NCI-H526 treated with DMSO at 0.1 percent for 48 hours (cell line): ENCODE measurements around the gene MCRIP1.

ENCODE experiments used
- DNase-seq: peaks from one replicate; lab custom pipeline; 2025; lab: John Stamatoyannopoulos, UW

The MCRIP1 gene

GRCh38 chr17:81819708-81820107 is 13.4 kb downstream of the MCRIP1 start:
- DNase-seq = no peak

- no peak for DNase-seq
Observed at GRCh38 chr17:81817758-81818147, 15.3 kb downstream of the MCRIP1 start.

- DNase-seq = no peak
Observed at GRCh38 chr17:81815646-81815986, 17.5 kb downstream of the MCRIP1 start.

GRCh38 chr17:81814748-81815645 is 18.1 kb downstream of the MCRIP1 start:
- peak; percentile 11 for DNase-seq

- DNase-seq = no peak
Observed at GRCh38 chr17:81813861-81814683, 19.0 kb downstream of the MCRIP1 start.

GRCh38 chr17:81813371-81813684 is 19.8 kb downstream of the MCRIP1 start:
- DNase-seq = no peak

GRCh38 chr17:81812571-81813370 is 20.3 kb downstream of the MCRIP1 start:
- DNase-seq = no peak

- no peak for DNase-seq
Observed at GRCh38 chr17:81811705-81812570, 21.2 kb downstream of the MCRIP1 start.

GRCh38 chr17:81810892-81811704 is 22.0 kb downstream of the MCRIP1 start:
- DNase-seq = no peak

GRCh38 chr17:81810476-81810875 is 22.6 kb downstream of the MCRIP1 start:
- no peak for DNase-seq

GRCh38 chr17:81809556-81809998 is 23.5 kb downstream of the MCRIP1 start:
- no peak for DNase-seq

- no peak for DNase-seq
Observed at GRCh38 chr17:81808778-81809555, 24.1 kb downstream of the MCRIP1 start.

GRCh38 chr17:81807839-81808238 is 25.3 kb downstream of the MCRIP1 start:
- DNase-seq = no peak

GRCh38 chr17:81807210-81807719 is 25.8 kb downstream of the MCRIP1 start:
- no peak for DNase-seq

GRCh38 chr17:81806461-81807209 is 26.5 kb downstream of the MCRIP1 start:
- no peak for DNase-seq

- no peak for DNase-seq
Observed at GRCh38 chr17:81805707-81806460, 27.2 kb downstream of the MCRIP1 start.

GRCh38 chr17:81804559-81805399 is 28.3 kb downstream of the MCRIP1 start:
- no peak for DNase-seq
